GM13976 (cell line): ENCODE results near the gene SNCB.

Experiments used
- DNase-seq: peaks from one replicate; pipeline ENCODE4 v3.0.0; 2012; ENCODE audit warnings: low spot score
- in situ Hi-C: fragments of 300-500 bp; cut with MboI; formaldehyde crosslinking; loops from one replicate; pipeline ENCODE4 v1.12.0; 2022; ENCODE audit warnings: low sequenced_read_pairs, mixed read lengths, inconsistent platforms; ENCODE audit not compliant: unreplicated experiment
- TF ChIP-seq, protein P1 (sequence below): IDR thresholded peaks from 2 replicates; pipeline ENCODE4 v1.5.1; 2012; ENCODE audit warnings: borderline replicate concordance, mild to moderate bottlenecking; ENCODE audit not compliant: insufficient read depth; ENCODE audit errors: extremely low read depth, missing control alignments, control extremely low read depth

SNCB gene

DNA sequence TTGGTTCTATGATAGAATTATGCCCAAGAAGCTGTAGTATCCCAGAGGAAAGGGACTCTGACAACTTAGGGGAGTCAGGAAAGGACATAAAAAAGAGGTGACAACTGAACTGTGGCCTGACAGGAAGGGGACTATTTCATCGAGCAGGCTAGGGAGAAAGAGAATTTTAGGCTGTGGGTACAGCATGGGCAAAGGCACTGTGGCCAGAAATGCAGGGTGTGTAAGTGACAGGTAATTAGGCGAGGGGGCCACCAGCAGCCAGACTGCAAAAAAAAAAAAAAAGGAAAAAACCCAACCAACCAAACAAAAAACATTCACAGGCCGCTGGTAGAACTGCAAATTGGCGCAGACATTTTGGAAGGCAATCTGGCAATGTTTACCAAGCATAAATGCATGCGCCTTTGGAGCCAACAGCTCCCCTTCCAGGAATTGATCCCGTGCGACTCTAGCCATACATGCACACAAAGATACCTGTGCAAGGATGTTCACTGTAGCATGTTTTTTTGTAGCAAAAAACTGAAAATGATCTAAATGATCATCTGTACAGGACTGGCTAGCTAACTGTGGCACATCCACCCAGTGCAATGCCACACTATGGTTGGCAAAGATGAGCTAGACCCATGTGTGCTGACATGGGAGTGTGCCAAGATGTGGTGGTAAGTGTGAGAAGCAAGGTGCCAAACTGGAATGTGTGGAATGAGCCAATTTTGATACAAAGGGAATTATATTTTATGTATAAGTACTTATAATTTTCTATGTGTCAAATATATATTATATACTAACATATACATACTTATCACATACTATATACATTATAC, 1.3 kb upstream of the SNCB start:
- TF ChIP-seq, protein P1, sequence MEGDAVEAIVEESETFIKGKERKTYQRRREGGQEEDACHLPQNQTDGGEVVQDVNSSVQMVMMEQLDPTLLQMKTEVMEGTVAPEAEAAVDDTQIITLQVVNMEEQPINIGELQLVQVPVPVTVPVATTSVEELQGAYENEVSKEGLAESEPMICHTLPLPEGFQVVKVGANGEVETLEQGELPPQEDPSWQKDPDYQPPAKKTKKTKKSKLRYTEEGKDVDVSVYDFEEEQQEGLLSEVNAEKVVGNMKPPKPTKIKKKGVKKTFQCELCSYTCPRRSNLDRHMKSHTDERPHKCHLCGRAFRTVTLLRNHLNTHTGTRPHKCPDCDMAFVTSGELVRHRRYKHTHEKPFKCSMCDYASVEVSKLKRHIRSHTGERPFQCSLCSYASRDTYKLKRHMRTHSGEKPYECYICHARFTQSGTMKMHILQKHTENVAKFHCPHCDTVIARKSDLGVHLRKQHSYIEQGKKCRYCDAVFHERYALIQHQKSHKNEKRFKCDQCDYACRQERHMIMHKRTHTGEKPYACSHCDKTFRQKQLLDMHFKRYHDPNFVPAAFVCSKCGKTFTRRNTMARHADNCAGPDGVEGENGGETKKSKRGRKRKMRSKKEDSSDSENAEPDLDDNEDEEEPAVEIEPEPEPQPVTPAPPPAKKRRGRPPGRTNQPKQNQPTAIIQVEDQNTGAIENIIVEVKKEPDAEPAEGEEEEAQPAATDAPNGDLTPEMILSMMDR = no peak
- no peak for DNase-seq
- in situ Hi-C loops = no loop called here

DNA sequence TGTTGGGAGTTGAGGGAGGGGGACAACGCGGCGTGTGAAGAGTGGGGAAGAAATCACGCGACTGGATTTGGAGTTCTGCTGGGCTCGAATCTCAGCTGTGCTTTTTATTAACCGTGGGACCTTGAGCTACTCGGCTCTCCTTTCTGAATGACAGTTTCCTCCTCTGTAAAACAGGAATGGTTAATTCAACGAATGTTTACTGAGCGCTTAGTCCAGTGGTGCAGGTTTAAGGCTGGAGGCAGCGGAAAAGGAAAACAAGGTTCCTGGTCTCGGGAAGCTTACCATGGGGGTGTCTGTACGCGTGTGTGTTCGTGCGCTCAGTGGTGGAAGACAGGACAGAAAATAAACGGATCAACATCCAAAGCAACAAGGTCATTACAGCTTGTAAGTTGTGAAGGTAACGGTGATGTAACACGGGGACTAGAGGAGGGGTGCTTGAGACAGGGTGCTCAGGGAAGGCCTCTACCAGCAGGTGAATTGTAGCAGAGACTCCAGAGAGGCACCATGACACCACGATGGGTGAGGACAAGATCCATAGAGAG, 418 bp upstream of the SNCB start:
- DNase-seq = no peak
- TF ChIP-seq, protein P1 = no peak
- in situ Hi-C loops = no loop called here

DNA sequence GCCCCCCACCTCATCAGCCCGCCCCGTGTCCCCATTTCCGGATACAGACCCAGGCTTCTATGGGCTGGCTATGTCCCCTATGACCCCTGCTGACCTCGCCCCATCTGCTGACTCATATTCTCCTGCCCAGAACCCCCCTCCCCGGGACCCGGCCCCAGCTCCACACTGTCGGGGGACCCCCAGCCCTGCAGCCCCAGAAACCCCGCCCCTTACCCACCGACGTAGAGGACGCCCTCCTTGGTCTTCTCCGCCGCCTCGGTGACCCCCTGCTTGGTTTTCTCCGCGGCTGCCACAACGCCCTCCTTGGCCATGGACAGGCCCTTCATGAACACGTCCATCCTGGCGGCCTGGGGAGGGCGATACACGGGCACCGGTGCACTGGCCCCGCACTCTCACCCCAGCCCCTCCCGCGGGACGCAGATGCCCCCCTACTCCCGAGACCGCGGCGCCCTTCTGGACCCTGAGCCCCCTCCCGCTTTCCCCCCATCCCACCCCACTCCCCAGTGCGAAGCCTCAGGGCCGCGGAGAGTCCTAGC, 949 bp downstream of the SNCB start:
- TF ChIP-seq, protein P1 = no peak
- in situ Hi-C loops = no loop called here
- no peak for DNase-seq

DNA sequence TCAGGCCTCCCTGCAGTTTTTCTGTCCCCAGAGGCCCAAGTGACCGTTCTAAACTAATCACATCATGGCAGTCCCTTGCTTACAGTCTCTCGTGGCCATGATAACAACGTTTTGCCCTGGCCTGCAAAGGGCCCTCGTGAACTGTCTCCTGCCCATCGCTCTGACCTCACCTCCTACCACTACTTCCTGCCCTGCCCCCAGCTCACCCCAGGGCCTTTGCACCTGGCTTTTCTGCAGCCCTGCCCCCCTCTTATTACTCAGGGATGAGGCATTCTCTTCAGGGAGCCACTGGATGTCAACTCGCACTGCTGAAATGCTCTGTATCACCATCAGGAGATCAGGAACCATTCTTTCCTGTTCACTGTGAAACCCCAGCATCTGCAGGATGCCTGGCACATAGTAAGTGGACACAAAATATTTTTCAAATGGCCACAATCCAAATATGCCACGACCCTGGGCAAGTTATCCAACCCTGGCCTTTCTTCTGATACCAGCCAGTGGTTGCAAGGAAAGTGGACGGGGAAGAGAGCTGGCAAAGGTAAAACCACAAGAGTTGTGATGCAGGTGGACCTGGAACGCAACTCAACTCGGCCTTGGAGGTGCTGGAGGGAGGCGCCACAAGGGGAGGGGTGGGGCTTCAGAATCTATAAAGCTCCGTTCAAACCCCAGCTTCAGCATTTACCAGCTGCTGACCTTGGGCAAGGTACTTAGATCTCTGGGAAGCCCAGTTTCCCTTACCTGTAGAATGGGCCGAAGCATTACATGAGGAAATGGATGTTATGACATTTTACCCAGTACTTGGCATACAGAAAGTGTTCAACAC, 1.7 kb downstream of the SNCB start:
- no peak for DNase-seq
- TF ChIP-seq, protein P1 = no peak
- in situ Hi-C loops = no loop called here

DNA sequence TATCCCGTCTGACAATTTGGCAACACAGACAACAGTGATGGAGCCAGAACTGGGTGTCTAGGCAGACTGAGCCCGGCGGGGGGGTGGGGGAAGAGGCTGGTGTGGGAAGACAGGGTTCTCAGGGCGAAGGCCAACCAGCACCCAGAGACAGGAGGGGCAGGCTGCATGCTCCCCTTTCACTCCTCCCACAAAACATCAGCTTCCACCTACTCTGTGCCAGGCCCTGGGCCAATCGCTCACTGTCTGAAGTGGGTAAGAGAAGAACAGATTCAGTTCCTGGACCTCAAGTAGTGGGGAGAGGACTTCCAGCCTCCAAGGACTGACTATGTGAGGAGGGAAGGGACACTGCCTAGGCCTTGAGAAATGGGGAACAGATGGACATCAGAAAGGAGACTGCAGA, 2.8 kb downstream of the SNCB start:
- DNase-seq = no peak
- in situ Hi-C loops = no loop called here
- TF ChIP-seq, protein P1 = no peak

DNA sequence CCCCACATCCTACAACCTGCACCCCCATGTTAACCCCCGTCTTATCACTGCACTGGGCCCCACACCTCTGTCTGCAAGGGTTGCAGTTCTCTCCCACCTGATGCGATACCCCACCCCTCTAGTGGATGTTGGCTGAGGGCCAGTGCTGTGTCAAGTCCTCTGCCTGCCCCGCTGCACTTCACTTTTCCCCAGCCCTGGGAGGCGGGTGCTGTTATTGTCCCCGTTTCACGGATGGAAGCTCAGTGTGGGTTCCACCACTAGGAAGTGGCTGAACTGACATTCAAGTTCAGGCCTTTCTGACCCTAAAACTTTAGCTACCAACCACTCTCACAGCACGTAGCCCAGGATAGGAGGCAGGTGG, 3.5 kb downstream of the SNCB start:
- TF ChIP-seq, protein P1 = no peak
- in situ Hi-C loops = no loop called here
- DNase-seq = no peak
